ENCODE results near the gene SLC34A2.

DNA sequence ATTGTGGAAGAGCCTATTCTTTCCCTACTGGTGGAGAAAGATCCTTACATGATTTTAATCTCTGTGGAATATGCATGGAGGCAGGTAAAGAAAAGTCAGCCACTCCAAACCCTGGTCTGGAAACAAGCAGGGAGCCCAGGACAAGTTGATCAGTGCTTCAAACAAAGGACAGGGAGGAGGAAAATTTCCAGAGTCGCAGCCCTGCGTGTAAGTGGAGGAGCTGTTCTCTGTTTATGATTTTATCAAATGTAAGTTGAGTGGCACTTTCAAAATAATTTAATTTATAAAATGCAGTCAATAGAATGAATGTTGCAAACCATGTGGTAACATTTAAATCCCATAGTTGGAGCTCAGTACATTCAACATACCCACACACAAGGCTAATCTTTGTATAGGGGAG, 57.0 kb downstream of the SLC34A2 start:
- TF ChIP-seq, protein P1, sequence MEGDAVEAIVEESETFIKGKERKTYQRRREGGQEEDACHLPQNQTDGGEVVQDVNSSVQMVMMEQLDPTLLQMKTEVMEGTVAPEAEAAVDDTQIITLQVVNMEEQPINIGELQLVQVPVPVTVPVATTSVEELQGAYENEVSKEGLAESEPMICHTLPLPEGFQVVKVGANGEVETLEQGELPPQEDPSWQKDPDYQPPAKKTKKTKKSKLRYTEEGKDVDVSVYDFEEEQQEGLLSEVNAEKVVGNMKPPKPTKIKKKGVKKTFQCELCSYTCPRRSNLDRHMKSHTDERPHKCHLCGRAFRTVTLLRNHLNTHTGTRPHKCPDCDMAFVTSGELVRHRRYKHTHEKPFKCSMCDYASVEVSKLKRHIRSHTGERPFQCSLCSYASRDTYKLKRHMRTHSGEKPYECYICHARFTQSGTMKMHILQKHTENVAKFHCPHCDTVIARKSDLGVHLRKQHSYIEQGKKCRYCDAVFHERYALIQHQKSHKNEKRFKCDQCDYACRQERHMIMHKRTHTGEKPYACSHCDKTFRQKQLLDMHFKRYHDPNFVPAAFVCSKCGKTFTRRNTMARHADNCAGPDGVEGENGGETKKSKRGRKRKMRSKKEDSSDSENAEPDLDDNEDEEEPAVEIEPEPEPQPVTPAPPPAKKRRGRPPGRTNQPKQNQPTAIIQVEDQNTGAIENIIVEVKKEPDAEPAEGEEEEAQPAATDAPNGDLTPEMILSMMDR (IDR thresholded peaks at IDR 0.05): no peak
- TF ChIP-seq EP300 (IDR thresholded peaks at IDR 0.05) (no peak), POLR2A (IDR thresholded peaks at IDR 0.05) (no peak), POLR2AphosphoS5 (IDR thresholded peaks at IDR 0.05) (no peak)

All from stomach (tissue), 4 donors.